Neural crest cell (in vitro differentiated cells): Measurements from ENCODE around the gene SARS2. TPM values are rescaled to one million over a fixed set of nuclear protein-coding genes. Genes with fewer than 3 reads are reported as not detected.

Experiments
- DNase-seq: peaks from one replicate; pipeline ENCODE4 v3.0.0; 2021; ENCODE audit warnings: low read depth, mixed read lengths, low spot score
- H3K27ac Mint-ChIP-seq: one replicate; pipeline ENCODE4 v1.8.0; 2021; ENCODE audit warnings: mild to moderate bottlenecking, mixed read lengths; ENCODE audit not compliant: unreplicated experiment
- H3K27me3 Mint-ChIP-seq: 2 replicates; pipeline ENCODE4 v1.8.0; 2021; ENCODE audit warnings: low read depth, mild to moderate bottlenecking, mixed read lengths
- H3K36me3 Mint-ChIP-seq: 2 replicates; pipeline ENCODE4 v1.8.0; 2021; ENCODE audit warnings: low read depth, mild to moderate bottlenecking, mixed read lengths
- H3K4me1 Mint-ChIP-seq: 2 replicates; pipeline ENCODE4 v1.8.0; 2021; ENCODE audit warnings: mixed read lengths
- H3K4me3 Mint-ChIP-seq: one replicate; pipeline ENCODE4 v1.8.0; 2021; ENCODE audit warnings: mild to moderate bottlenecking, mixed read lengths
- H3K9me3 Mint-ChIP-seq: 2 replicates; pipeline ENCODE4 v1.8.0; 2021; ENCODE audit warnings: mixed read lengths
- CTCF ChIP-seq: fragments of 200-600 bp; sonication (generic); conservative IDR thresholded peaks from 2 replicates; pipeline ENCODE4 v1.5.0; 2021; ENCODE audit warnings: antibody characterized with exemption, mild to moderate bottlenecking
- total RNA-seq: library from RNA; stranded (reverse); gene quantifications from 2 replicates; pipeline ENCODE4 v1.2.1, GENCODE V29; 2021

Gene SARS2
- total RNA-seq, 1 donor from 2014 or later: 58.5 TPM

GRCh38 chr19:38922482-38922881 lies 8.1 kb downstream of the SARS2 start:
- peaks cover 13% of the 10 kb centered on the region for H3K36me3 Mint-ChIP-seq
- no peak overlapping the region for H3K27ac Mint-ChIP-seq
- H3K4me3 Mint-ChIP-seq: no peak overlapping the region
- no peak for DNase-seq
- no peaks in the 10 kb centered on the region for H3K9me3 Mint-ChIP-seq
- no peaks in the 10 kb centered on the region for H3K4me1 Mint-ChIP-seq
- H3K27me3 Mint-ChIP-seq: no peaks in the 10 kb centered on the region
- TF ChIP-seq CTCF: no peak

- H3K9me3 Mint-ChIP-seq: no peaks in the 10 kb centered on the region
- H3K4me3 Mint-ChIP-seq: no peak overlapping the region
- no peak for DNase-seq
- H3K36me3 Mint-ChIP-seq: peaks cover 13% of the 10 kb centered on the region
- no peak for TF ChIP-seq CTCF
- H3K27ac Mint-ChIP-seq: no peak overlapping the region
- no peaks in the 10 kb centered on the region for H3K4me1 Mint-ChIP-seq
- no peaks in the 10 kb centered on the region for H3K27me3 Mint-ChIP-seq
Measured at GRCh38 chr19:38921420-38922274, 8.9 kb downstream of the SARS2 start.

- Mint-ChIP-seq H3K27ac (no peak overlapping the region), H3K36me3 (peaks cover 13% of the 10 kb centered on the region), H3K9me3 (no peaks in the 10 kb centered on the region), H3K4me3 (no peak overlapping the region), H3K4me1 (no peaks in the 10 kb centered on the region), H3K27me3 (no peaks in the 10 kb centered on the region)
- DNase-seq: no peak
- TF ChIP-seq CTCF: no peak
Measured at GRCh38 chr19:38920602-38921419, 9.8 kb downstream of the SARS2 start.

GRCh38 chr19:38919837-38920601 lies 10.5 kb downstream of the SARS2 start:
- no peaks in the 10 kb centered on the region for H3K4me1 Mint-ChIP-seq
- H3K4me3 Mint-ChIP-seq: no peak overlapping the region
- H3K9me3 Mint-ChIP-seq: no peaks in the 10 kb centered on the region
- peaks cover 13% of the 10 kb centered on the region for H3K36me3 Mint-ChIP-seq
- no peak overlapping the region for H3K27ac Mint-ChIP-seq
- DNase-seq: no peak
- no peaks in the 10 kb centered on the region for H3K27me3 Mint-ChIP-seq
- TF ChIP-seq CTCF: no peak

- H3K9me3 Mint-ChIP-seq: no peaks in the 10 kb centered on the region
- TF ChIP-seq CTCF: no peak
- no peak overlapping the region for H3K4me3 Mint-ChIP-seq
- no peaks in the 10 kb centered on the region for H3K4me1 Mint-ChIP-seq
- no peak overlapping the region for H3K27ac Mint-ChIP-seq
- no peak for DNase-seq
- H3K36me3 Mint-ChIP-seq: peaks cover 10% of the 10 kb centered on the region
- H3K27me3 Mint-ChIP-seq: no peaks in the 10 kb centered on the region
Measured at GRCh38 chr19:38918526-38918925, 12.0 kb downstream of the SARS2 start.
